ENCODE results near the gene RECQL5.

The RECQL5 gene

DNA sequence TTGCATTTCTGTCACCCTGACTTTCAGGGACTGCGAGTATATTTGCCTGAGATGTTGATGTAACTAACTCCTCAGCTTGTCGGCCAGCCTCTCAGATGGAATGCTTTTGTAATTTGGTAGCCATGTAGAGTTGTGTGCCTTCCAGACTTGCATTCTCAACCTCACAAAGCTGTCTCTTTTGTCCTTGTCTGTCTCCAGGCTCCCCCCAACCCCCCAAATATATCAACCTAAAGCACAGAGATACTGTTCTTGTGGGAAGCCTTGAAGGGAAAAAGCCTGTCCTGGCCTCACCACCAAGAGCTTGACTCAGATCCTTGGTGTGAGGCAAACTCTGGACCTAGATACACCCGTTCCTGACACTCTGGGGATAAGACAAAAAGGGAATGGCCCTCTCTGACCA lies 18.5 kb upstream of the RECQL5 start:
- no peak for DNase-seq

- DNase-seq, result no peak
Measured at GRCh38 chr17:75684924-75685323, 18.0 kb upstream of the RECQL5 start.

DNA sequence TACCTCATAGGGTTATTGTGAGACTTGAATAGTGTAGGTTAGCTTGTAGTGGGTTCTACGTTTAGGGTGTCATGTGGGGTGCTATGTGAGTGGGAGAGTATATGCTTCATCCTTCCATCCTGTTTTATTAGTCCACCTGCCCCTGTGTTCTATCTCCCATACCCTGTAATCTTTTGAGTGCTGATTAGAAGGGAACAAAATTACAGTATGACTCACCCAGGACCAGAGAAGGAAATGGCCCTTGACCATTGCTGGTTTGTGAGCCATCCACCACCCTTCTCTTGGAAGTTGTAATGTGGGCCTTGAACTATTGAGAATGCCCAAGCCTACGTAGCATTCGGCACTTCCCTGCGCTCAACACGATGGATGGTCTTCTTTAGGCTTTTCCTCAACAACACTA lies 17.3 kb upstream of the RECQL5 start:
- no peak for DNase-seq

DNA sequence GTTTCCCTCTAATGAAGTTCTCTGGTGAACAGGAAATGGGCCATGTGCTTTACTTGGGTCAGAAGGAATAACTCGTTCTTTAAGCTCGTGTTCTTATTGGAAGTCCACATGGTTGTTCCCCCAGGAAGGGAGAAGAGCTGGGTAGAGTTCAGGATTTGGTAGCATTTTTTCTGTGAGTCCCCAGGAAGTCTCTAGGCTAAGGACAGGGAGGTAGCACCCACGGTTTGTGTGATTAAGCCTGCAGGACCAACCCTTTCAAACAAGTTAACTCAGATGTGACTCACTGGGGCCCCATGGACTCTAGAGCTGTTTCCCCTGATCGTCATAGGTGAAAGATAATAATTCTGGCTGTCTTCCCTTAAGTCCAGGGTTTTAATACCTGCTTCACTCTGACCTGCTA lies 16.6 kb upstream of the RECQL5 start:
- DNase-seq, result no peak

DNA sequence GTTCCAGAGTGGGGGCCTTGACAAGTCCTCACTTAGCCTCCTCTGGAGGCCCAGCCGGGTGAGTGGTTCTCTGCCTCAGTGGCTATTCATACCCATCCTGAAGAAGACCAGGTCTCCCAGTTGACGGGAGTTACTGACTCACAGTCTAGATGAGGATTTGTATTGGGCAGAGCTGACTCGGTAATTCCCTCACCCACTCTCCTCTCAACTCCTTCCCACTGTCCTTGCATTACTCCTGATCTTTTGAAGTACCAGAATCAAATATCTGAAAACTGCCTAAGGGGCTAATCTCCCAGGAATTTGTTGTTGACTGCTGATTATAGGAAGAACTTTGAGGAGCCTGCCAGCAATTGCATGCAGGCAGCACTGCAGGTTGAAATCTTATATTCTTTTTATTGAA lies 14.3 kb upstream of the RECQL5 start:
- DNase-seq, result no peak

- DNase-seq, result no peak
Measured at GRCh38 chr17:75680431-75680830, 13.5 kb upstream of the RECQL5 start.

- DNase-seq, result no peak
Measured at GRCh38 chr17:75679706-75680211, 12.8 kb upstream of the RECQL5 start.

GRCh38 chr17:75676461-75676860 lies 9.5 kb upstream of the RECQL5 start:
- no peak for DNase-seq

GRCh38 chr17:75673487-75673886 lies 6.5 kb upstream of the RECQL5 start:
- no peak for DNase-seq

GRCh38 chr17:75672011-75672410 lies 5.1 kb upstream of the RECQL5 start:
- DNase-seq, result no peak

DNA sequence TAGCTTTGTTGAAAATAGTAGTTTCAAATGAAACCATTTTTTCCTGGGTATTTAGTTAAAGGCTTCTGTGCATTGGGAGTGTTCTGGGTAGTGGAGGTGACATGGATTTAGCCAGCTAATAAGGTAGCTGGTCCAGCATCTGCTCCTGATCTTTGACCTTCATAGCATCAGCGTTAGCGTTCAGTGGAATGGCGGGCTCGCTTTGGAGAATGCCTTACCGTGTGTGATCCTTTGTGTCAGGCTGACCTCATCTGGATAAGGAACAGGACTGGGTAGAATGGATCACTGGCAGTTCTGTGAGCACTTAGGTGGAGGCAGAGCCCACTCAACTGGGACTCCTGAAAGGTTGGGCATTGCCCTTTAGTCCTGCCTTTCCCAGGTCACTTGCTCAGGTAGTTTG lies 3.9 kb upstream of the RECQL5 start:
- no peak for DNase-seq

DNA sequence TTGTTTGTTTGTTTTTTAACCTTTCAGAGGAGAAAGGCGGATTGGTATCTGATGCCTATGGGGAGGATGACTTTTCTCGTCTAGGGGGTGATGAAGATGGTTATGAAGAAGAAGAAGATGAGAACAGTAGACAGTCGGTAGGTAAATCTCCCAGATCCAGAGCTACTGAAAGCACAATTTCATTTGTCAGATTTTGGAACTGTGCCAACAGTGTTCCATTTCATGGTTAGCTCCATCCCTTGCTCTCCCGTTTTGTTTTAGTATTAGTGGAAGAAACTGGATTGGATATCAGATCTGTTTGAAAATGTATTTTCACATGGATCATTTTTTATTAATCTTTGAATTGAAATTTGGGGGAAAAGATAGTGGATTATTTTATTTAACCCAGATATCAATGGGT lies 1.5 kb upstream of the RECQL5 start:
- no peak for DNase-seq

GRCh38 chr17:75667825-75668224 lies 871 bp upstream of the RECQL5 start:
- DNase-seq, result no peak

DNA sequence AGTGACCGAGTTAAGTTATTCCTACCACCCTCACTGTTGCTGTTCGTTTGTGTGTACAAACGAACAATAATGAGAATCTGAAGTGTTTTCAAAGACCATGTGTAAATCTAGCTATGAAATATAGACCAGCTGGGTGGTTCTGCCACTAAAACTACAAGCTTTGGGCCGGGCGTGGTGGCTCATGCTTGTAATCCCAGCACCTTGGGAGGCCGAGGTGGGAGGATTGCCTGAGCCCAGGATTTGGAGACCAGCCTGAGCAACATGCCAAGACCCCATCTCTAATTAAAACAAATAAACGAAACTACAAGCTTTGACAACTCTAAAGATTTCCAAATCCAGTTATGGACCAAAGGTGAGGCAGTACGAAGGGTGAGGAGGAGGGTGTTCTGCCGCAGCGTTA lies 973 bp downstream of the RECQL5 start:
- no peak for DNase-seq

GRCh38 chr17:75664099-75664549 lies 2.8 kb downstream of the RECQL5 start:
- DNase-seq, result no peak

DNA sequence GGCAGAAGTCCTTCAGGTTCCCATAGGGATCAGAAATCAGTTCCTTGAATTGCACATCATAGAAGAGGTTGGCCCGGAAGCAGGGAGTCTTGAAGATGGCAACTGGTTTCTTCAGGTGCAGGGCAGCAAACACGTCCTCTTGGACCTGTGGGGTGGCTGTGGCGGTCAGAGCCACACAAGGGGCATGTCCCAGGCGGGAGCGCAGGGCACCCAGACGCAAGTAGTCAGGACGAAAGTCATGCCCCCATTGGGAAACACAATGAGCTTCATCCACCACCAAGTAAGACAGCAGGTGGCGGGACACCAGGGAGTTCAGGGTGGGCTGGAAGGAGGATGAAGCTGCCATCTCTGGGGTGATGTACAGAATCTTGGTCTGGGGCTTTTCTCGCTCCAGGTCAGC lies 4.4 kb downstream of the RECQL5 start:
- DNase-seq, result no peak

DNA sequence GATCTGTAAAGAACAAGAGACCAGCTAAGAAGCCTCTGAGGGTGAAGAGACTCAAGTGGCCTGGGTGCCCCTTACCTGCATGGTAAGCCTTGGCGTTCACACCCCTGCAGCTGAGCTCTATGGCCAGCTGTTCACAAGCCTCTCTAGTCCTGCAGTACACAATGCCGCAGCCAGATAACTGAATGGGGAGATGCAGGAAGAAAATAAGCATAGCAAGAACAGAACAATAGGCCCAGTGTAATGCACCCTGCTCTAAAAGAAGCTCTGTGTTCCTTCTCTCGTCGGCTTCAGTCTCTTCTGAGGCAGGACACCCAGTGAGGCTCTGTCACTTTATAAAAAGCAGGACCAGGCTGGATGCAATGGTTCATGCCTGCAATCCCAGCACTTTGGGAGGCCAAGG lies 5.4 kb downstream of the RECQL5 start:
- no peak for DNase-seq

DNA sequence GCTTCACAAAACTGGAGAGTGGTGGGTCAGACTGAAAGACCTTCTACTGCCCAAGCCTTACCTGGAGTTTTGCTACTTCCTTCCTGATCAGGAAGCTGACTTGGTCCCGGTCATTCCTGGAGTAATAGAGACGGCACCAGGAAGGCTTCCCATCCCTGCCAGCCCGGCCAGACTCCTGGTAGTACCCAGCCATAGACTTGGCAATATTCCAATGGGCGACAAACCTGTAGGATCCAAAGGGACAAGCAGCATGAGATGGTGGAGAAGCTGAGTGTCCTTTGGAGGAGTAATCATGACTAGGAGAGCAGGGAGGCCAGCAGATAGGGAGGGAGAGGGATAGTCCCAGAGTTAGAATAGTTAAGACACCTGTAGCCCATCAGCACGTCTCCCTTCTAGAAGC lies 8.7 kb downstream of the RECQL5 start:
- DNase-seq, result no peak

DNA sequence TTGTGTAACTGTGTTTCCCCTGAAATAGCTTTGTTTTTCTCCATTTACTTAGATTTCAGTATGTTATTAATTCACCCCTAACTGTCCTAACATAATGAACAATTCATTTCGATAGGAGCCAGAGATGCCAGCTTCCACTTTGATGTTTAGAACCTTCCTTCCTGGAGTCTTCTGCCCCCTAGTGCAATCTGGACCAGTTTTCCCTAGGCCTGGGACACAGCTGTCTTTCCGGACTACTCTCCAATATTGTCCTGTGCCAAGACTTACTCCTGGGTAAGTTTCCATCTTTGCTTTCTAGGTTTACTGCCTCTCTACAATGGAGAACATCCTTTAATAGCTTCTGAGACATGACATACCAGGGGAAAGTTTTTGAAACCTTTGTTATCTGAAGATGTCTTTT lies 12.8 kb downstream of the RECQL5 start:
- no peak for DNase-seq

DNA sequence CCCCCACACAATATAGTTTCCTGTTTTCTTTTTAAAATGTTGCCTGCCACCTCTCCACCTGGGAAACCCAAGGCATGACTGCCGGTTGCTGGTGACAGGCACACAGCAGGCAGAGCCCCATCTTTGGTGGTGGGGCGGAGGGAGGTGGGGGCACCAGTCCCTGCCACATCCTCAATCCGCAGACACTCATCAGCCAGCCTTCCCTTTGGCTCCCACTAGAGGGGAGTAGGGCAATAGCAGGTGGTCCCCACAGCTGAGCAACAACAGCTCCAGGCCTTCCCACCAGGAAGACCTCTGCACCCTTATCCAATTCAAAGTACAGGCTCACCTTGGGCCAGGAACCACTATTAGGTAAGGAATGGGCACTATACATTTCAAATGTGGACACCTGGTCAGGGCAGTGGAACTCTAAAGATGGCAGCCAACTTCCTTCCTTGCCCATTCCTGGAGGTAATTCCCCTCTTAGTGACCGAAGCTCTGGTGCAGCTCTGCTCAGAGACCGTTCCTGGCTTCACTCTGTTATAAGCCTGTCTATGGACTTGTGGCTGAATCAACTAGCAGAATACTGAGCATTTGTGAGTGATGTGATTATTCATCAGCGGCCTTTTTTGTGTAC lies 13.9 kb downstream of the RECQL5 start:
- no peak for DNase-seq

DNA sequence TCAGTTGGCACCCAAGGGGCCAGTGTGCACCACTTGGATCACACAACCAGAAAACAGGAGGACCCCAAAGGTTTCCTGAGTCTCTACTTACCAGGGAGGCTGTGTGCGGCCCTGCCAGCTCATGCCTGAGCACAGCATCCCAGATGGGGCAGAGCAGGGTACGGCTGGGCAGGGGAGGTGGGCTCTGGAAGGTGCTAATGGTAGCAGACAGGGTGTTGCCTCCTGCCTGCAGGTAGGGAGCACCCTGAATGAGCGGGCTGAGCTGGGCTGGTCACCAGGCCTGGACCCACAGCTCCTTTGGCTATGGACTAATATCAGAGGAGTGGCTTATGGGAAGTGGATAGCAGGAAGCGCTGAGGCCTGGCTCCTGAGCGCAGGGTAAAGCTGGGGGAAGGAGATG lies 14.6 kb downstream of the RECQL5 start:
- DNase-seq, result no peak

GRCh38 chr17:75650874-75651273 lies 16.1 kb downstream of the RECQL5 start:
- DNase-seq, result no peak

- no peak for DNase-seq
Measured at GRCh38 chr17:75649687-75650086, 17.3 kb downstream of the RECQL5 start.

GRCh38 chr17:75647921-75648320 lies 19.0 kb downstream of the RECQL5 start:
- DNase-seq, result no peak

DNA sequence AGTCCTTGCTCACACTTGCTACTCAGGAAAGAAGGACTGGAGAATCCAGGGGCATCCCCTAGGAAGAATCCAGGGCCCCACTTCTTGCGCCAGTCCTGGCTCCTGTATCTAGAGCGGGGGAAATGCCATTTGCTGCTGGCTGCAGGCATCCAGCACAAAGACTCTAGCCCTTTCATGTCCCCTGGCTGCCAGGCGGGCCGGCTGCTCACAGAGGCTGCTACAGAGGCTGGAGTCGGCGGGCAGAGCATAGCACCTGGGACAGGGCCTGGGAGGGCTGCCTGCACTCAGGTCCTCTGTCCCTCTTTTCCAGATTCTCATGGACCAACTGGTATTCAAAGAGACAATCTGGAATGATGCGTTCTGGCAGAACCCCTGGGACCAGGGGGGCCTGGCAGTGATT lies 19.9 kb downstream of the RECQL5 start:
- no peak for DNase-seq

DNA sequence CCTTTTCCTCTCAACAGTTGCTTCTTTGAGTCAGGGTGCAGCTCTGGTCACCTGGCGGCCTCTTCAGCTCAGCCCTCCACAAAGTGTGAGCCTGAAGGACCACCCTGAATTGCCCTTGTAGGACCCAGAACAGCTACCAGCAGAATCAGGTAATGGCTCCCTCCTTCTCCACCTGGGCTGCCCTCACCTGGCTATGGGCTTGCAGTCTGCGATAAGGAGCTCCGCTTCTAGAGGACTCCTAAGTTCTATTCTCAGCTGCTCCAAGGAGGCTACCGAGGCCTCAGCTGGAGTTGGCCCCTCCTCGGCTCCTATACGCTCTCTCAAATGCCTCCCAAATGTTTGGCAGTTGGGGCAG lies 20.3 kb downstream of the RECQL5 start:
- no peak for DNase-seq

All from cerebellar nuclear complex (tissue), 1 donor.